ENCODE results near the gene SLC25A19. TPM values are rescaled to one million over a fixed set of nuclear protein-coding genes. Genes with fewer than 3 reads are reported as not detected.

SLC25A19 gene
- total and polyA plus RNA-seq, 9 of the 15 experiments (the other 6 are each of a cell fraction or from before 2014, with no cell fraction given) = 33.4 to 76.6 (median 55.3) TPM

GRCh38 chr17:75228305-75228704, 60.9 kb downstream of the SLC25A19 start (continued):
- no peak for TF ChIP-seq MGA (IDR thresholded peaks at IDR 0.05)
- no peak for TF ChIP-seq HLTF (IDR thresholded peaks at IDR 0.05)
- TF ChIP-seq PHF20 (IDR thresholded peaks at IDR 0.05; ENCODE audit: partially characterized antibody) = no peak
- TF ChIP-seq ZNF444 (CRISPR knock-in tag; IDR thresholded peaks at IDR 0.05) = no peak
- no peak for TF ChIP-seq NKRF (IDR thresholded peaks at IDR 0.05; ENCODE audit: borderline replicate concordance)
- no peak for TF ChIP-seq HDAC1 (IDR thresholded peaks at IDR 0.05)
